HEK293T (cell line): ENCODE measurements around the gene EYS.
A peak's percentile ranks its signal among the peaks of the same experiment; 100 is the strongest.

ENCODE experiments used
- CTCF ChIA-PET: fragments of 350-600 bp; formaldehyde crosslinking; extraction: SDS; loops from one replicate; lab custom pipeline; 2021; ENCODE audit warnings: antibody characterized with exemption, inconsistent platforms; lab: Yijun Ruan, JAX
- POLR2A ChIA-PET: fragments of 350-600 bp; formaldehyde crosslinking; extraction: SDS; loops from one replicate; lab custom pipeline; 2020; ENCODE audit warnings: antibody characterized with exemption, inconsistent platforms; lab: Yijun Ruan, JAX
- DNase-seq: peaks from one replicate; pipeline ENCODE4 v3.0.0; 2012; ENCODE audit warnings: mixed read lengths; ENCODE audit errors: extremely low spot score
- ARNT ChIP-seq: fragments of 450-650 bp; IDR thresholded peaks from 2 replicates; pipeline ENCODE4 v1.6.1; 2017; ENCODE audit warnings: mild to moderate bottlenecking
- BHLHE40 ChIP-seq: fragments of 450-650 bp; IDR thresholded peaks from 2 replicates; pipeline ENCODE4 v1.6.1; 2016; ENCODE audit warnings: mild to moderate bottlenecking, moderate library complexity, borderline replicate concordance
- CTBP1 ChIP-seq: fragments of 450-650 bp; IDR thresholded peaks from 2 replicates; pipeline ENCODE4 v1.6.1; 2016; ENCODE audit warnings: borderline replicate concordance
- ELF4 ChIP-seq: fragments of 450-650 bp; IDR thresholded peaks from 2 replicates; pipeline ENCODE4 v1.6.1; 2017; ENCODE audit warnings: antibody characterized with exemption
- FOXA1 ChIP-seq: fragments of 450-650 bp; IDR thresholded peaks from 2 replicates; pipeline ENCODE4 v1.6.1; 2016; ENCODE audit warnings: mild to moderate bottlenecking
- FOXK2 ChIP-seq: fragments of 450-650 bp; IDR thresholded peaks from 2 replicates; pipeline ENCODE4 v1.6.1; 2016; ENCODE audit warnings: mild to moderate bottlenecking
- FOXM1 ChIP-seq: fragments of 450-650 bp; IDR thresholded peaks from 2 replicates; pipeline ENCODE4 v1.6.1; 2017; ENCODE audit warnings: mild to moderate bottlenecking, borderline replicate concordance
- HDGF ChIP-seq: fragments of 450-650 bp; IDR thresholded peaks from 2 replicates; pipeline ENCODE4 v1.6.1; 2017; ENCODE audit warnings: antibody characterized with exemption, borderline replicate concordance
- L3MBTL2 ChIP-seq: fragments of 450-650 bp; conservative IDR thresholded peaks from 2 replicates; pipeline ENCODE4 v1.6.1; 2016; ENCODE audit warnings: mild to moderate bottlenecking
- LEF1 ChIP-seq: fragments of 450-650 bp; IDR thresholded peaks from 2 replicates; pipeline ENCODE4 v1.6.1; 2017; ENCODE audit warnings: mild to moderate bottlenecking, borderline replicate concordance
- NFRKB ChIP-seq: fragments of 450-650 bp; IDR thresholded peaks from 2 replicates; pipeline ENCODE4 v1.6.1; 2016; ENCODE audit warnings: mild to moderate bottlenecking, moderate library complexity
- SP1 ChIP-seq: fragments of 450-650 bp; IDR thresholded peaks from 2 replicates; pipeline ENCODE4 v1.6.1; 2017
- SUZ12 ChIP-seq: fragments of 450-650 bp; IDR thresholded peaks from 2 replicates; pipeline ENCODE4 v1.6.1; 2016; ENCODE audit warnings: mild to moderate bottlenecking
- TARDBP ChIP-seq: fragments of 450-650 bp; IDR thresholded peaks from 2 replicates; pipeline ENCODE4 v1.6.1; 2016
- ZNF384 ChIP-seq: fragments of 450-650 bp; IDR thresholded peaks from 2 replicates; pipeline ENCODE4 v1.6.1; 2016
- TF ChIP-seq, protein P1 (sequence below): fragments of 450-650 bp; IDR thresholded peaks from 2 replicates; pipeline ENCODE4 v1.6.1; 2016

The EYS gene

GRCh38 chr6:64838726-64839125 is 868.3 kb downstream of the EYS start:
- POLR2A ChIA-PET: no interaction called here
- TF ChIP-seq TARDBP (no peak), FOXK2 (no peak), ZNF384 (no peak)
- no peak for DNase-seq
- CTCF ChIA-PET: no interaction called here

GRCh38 chr6:64831680-64832079 is 875.3 kb downstream of the EYS start:
- TF ChIP-seq FOXK2: no peak
- TF ChIP-seq L3MBTL2: no peak
- TF ChIP-seq ELF4: no peak
- no peak for TF ChIP-seq SUZ12
- TF ChIP-seq SP1: no peak
- DNase-seq: no peak
- ChIA-PET CTCF (no interaction called here), POLR2A (no interaction called here)

- ChIA-PET CTCF (no interaction called here), POLR2A (no interaction called here)
- DNase-seq: no peak
- no peak for TF ChIP-seq ARNT
- TF ChIP-seq, protein P1, sequence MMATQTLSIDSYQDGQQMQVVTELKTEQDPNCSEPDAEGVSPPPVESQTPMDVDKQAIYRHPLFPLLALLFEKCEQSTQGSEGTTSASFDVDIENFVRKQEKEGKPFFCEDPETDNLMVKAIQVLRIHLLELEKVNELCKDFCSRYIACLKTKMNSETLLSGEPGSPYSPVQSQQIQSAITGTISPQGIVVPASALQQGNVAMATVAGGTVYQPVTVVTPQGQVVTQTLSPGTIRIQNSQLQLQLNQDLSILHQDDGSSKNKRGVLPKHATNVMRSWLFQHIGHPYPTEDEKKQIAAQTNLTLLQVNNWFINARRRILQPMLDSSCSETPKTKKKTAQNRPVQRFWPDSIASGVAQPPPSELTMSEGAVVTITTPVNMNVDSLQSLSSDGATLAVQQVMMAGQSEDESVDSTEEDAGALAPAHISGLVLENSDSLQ: peak; percentile 51
Observed at GRCh38 chr6:64817525-64817924, 889.5 kb downstream of the EYS start.

GRCh38 chr6:64815718-64816117 is 891.3 kb downstream of the EYS start:
- POLR2A ChIA-PET: no interaction called here

GRCh38 chr6:64812138-64812537 is 894.9 kb downstream of the EYS start:
- DNase-seq: no peak
- ChIA-PET POLR2A (no interaction called here), CTCF (no interaction called here)
- no peak for TF ChIP-seq HDGF
- TF ChIP-seq ZNF384: no peak
- TF ChIP-seq FOXK2: no peak
- TF ChIP-seq FOXA1: no peak
- no peak for TF ChIP-seq FOXM1
- no peak for TF ChIP-seq SUZ12
- no peak for TF ChIP-seq L3MBTL2
- TF ChIP-seq TARDBP: no peak
- TF ChIP-seq ARNT: no peak
- no peak for TF ChIP-seq BHLHE40
- no peak for TF ChIP-seq ELF4
- no peak for TF ChIP-seq SP1
- no peak for TF ChIP-seq LEF1

More at GRCh38 chr6:64815718-64816117, 891.3 kb downstream of the EYS start:
- TF ChIP-seq FOXM1: no peak
- TF ChIP-seq NFRKB: no peak
- no peak for TF ChIP-seq CTBP1
- no peak for TF ChIP-seq BHLHE40
- TF ChIP-seq ZNF384: no peak
- TF ChIP-seq ELF4: no peak
- no peak for TF ChIP-seq L3MBTL2
- no peak for TF ChIP-seq FOXA1
- TF ChIP-seq LEF1: no peak
- no peak for DNase-seq
- CTCF ChIA-PET: no interaction called here

GRCh38 chr6:64811119-64811518 is 895.9 kb downstream of the EYS start:
- TF ChIP-seq HDGF (no peak), TARDBP (no peak), FOXK2 (no peak), ARNT (no peak), SUZ12 (no peak), FOXA1 (no peak), NFRKB (no peak), LEF1 (no peak), ZNF384 (no peak), SP1 (no peak), FOXM1 (no peak)
- TF ChIP-seq, protein P1: no peak
- CTCF ChIA-PET: no interaction called here
- no peak for DNase-seq
- POLR2A ChIA-PET: no interaction called here

- POLR2A ChIA-PET: no interaction called here
- no peak for DNase-seq
- CTCF ChIA-PET: no interaction called here
- TF ChIP-seq FOXK2 (no peak), ELF4 (no peak), CTBP1 (no peak), FOXA1 (no peak), L3MBTL2 (no peak), LEF1 (no peak), SP1 (no peak), HDGF (no peak), NFRKB (no peak), TARDBP (no peak), SUZ12 (no peak), ZNF384 (no peak), BHLHE40 (no peak), ARNT (no peak), FOXM1 (no peak)
- TF ChIP-seq, protein P1: no peak
Observed at GRCh38 chr6:64807785-64808184, 899.2 kb downstream of the EYS start.
